PC-3 (cell line): Measurements from ENCODE around the gene ZNF778. TPM values are rescaled to one million over a fixed set of nuclear protein-coding genes. Genes with fewer than 3 reads are reported as not detected.

Experiments
- ATAC-seq: fragments of 200-7000 bp; cut with Tn5 transposase; 2 replicates; pipeline ENCODE4 v1.9.1; 2020; ENCODE audit warnings: mild to moderate bottlenecking, moderate library complexity
- BruUV-seq: library from RNA; stranded (reverse); fragments of 400-500 nt; replicated peaks from 2 replicates; lab custom pipeline; 2021; lab: Mats Ljungman, UMichigan
- CTCF ChIA-PET: fragments of 300-600 bp; sonication (Branson Sonifier 250); formaldehyde crosslinking; loops from one replicate; lab custom pipeline; 2022; ENCODE audit warnings: antibody characterized with exemption; lab: Charles Lee
- POLR2A ChIA-PET: fragments of 300-600 bp; sonication (Branson Sonifier 250); formaldehyde crosslinking; loops from one replicate; lab custom pipeline; 2022; ENCODE audit warnings: antibody characterized with exemption; ENCODE audit not compliant: unreplicated experiment; lab: Charles Lee
- DNase-seq: peaks from one replicate; pipeline ENCODE4 v3.0.0-alpha.2; 2015
- H2AFZ ChIP-seq: fragments of 300-600 bp; sonication (generic); 2 replicates; pipeline ENCODE4 v1.6.0; 2016; ENCODE audit warnings: antibody characterized with exemption, low read length
- H3F3A ChIP-seq: fragments of 300-600 bp; sonication (generic); one replicate; pipeline ENCODE4 v1.6.0; 2017; ENCODE audit warnings: antibody characterized with exemption, low read length, control low read depth, mild to moderate bottlenecking; ENCODE audit not compliant: unreplicated experiment
- H3K27ac ChIP-seq: fragments of 300-600 bp; sonication (generic); 2 replicates; pipeline ENCODE4 v1.5.1; 2016; ENCODE audit warnings: mild to moderate bottlenecking, low read length
- H3K27me3 ChIP-seq: fragments of 300-600 bp; sonication (generic); 2 replicates; pipeline ENCODE4 v1.6.1; 2016; ENCODE audit warnings: low read length, mixed read lengths
- H3K36me3 ChIP-seq: fragments of 300-600 bp; sonication (generic); 2 replicates; pipeline ENCODE4 v1.6.1; 2016; ENCODE audit warnings: low read depth, mixed run types, low read length, mixed read lengths
- H3K4me1 ChIP-seq: fragments of 300-600 bp; sonication (generic); 2 replicates; pipeline ENCODE4 v1.5.1; 2016; ENCODE audit warnings: low read length; ENCODE audit not compliant: insufficient read depth
- H3K4me2 ChIP-seq: fragments of 300-600 bp; sonication (generic); 2 replicates; pipeline ENCODE4 v1.6.0; 2016; ENCODE audit warnings: low read length
- H3K4me3 ChIP-seq: fragments of 300-600 bp; sonication (generic); 2 replicates; pipeline ENCODE4 v1.5.1; 2016; ENCODE audit warnings: mild to moderate bottlenecking, low read length, mixed read lengths
- H3K79me2 ChIP-seq: fragments of 300-600 bp; sonication (generic); 2 replicates; pipeline ENCODE4 v1.6.1; 2017; ENCODE audit warnings: low read length, mixed read lengths
- H3K9ac ChIP-seq: fragments of 300-600 bp; sonication (generic); 2 replicates; pipeline ENCODE4 v1.6.0; 2016; ENCODE audit warnings: mild to moderate bottlenecking, low read length
- H3K9me2 ChIP-seq: fragments of 300-600 bp; sonication (generic); replicated peaks from 2 replicates; pipeline ENCODE4 v1.6.1; 2016; ENCODE audit warnings: mixed run types, low read length, mixed read lengths
- H3K9me3 ChIP-seq: fragments of 300-600 bp; sonication (generic); 2 replicates; pipeline ENCODE4 v1.6.1; 2016; ENCODE audit warnings: low read length, mixed read lengths
- H4K20me1 ChIP-seq: fragments of 300-600 bp; sonication (generic); 2 replicates; pipeline ENCODE4 v1.6.1; 2016; ENCODE audit warnings: low read length, mixed read lengths
- EZH2 ChIP-seq: fragments of 300-600 bp; sonication (generic); IDR thresholded peaks from one replicate; pipeline ENCODE4 v1.6.1; 2017; ENCODE audit warnings: antibody characterized with exemption, mild to moderate bottlenecking, low read length; ENCODE audit not compliant: unreplicated experiment
- EZH2phosphoT487 ChIP-seq: fragments of 300-600 bp; sonication (generic); IDR thresholded peaks from 2 replicates; pipeline ENCODE4 v1.6.1; 2018; ENCODE audit warnings: mild to moderate bottlenecking, antibody characterized with exemption, low read length, borderline replicate concordance
- intact Hi-C: fragments of 100-400 bp; cut with micrococcal nuclease; formaldehyde crosslinking; loops from 2 replicates; pipeline ENCODE4 v1.9.0; 2023
- total RNA-seq: library from RNA; depleted of rRNA; stranded (reverse); fragments of >200 nt; gene quantifications from 2 replicates; pipeline ENCODE4 v1.2.3, GENCODE V29; 2014
- TF ChIP-seq, protein P1 (sequence below): fragments of 300-600 bp; sonication (generic); conservative IDR thresholded peaks from 2 replicates; pipeline ENCODE4 v1.5.1; 2017; ENCODE audit warnings: antibody characterized with exemption, low read depth, mild to moderate bottlenecking, low read length

Gene ZNF778
- total RNA-seq, 1 experiment from 2014 or later = 15.3 TPM

DNA sequence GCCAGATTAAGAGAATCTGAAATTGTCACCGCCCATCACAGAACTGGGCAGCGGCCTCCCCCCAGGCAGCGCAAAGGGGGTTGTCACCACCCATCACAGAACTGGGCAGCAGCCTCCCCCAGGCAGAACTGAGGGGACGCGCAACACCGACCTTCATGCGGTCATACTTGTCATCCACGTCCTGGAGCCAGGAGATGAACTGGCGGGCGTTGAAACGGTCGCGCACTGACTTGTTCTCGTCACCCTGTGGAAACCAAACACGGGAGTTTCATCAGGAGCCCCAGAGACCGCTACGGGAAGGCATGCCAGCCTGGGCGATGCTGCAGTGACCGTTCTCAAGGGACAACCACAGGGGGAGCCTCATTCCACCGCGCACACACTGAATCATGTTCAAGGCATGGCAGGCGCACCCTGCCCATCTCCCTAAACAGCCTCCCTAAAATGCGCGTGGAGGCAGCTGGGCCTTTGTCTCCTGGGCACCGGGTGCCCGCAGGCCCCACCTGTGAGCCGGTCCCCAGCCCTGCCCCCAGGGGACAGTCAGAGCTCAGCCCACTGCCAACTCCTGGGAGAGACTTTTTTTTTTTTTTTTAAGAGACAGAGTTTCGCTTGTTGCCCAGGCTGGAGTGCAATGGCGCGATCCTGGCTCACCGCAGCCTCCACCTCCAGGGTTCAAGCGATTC lies 53.3 kb downstream of the ZNF778 start:
- Histone ChIP-seq H4K20me1 (no peaks in the 10 kb centered on the region), H2AFZ (no peak overlapping the region), H3K9me3 (no peaks in the 10 kb centered on the region), H3K9ac (peak overlapping the region; percentile 40), H3K27me3 (no peaks in the 10 kb centered on the region), H3K36me3 (peaks cover 10% of the 10 kb centered on the region), H3K4me3 (no peak overlapping the region), H3K4me1 (peaks cover 24% of the 10 kb centered on the region), H3K4me2 (peak overlapping the region; percentile 54; the same call in 1 of the 2 replicates), H3F3A (peaks cover 7% of the 10 kb centered on the region), H3K79me2 (peaks cover 6% of the 10 kb centered on the region; the same call in 1 of the 2 replicates), H3K9me2 (no peaks in the 10 kb centered on the region), H3K27ac (peak overlapping the region; percentile 95)
- intact Hi-C loops = loop anchor here (1.0 kb wide), 1 partner anchor 24 kb away; no protein-coding TSS in a partner anchor
- DNase-seq = no peak
- no TSS peak for BruUV-seq
- ChIA-PET CTCF (no interaction called here), POLR2A (no interaction called here)
- no peak for ATAC-seq
- TF ChIP-seq EZH2phosphoT487 = no peak

DNA sequence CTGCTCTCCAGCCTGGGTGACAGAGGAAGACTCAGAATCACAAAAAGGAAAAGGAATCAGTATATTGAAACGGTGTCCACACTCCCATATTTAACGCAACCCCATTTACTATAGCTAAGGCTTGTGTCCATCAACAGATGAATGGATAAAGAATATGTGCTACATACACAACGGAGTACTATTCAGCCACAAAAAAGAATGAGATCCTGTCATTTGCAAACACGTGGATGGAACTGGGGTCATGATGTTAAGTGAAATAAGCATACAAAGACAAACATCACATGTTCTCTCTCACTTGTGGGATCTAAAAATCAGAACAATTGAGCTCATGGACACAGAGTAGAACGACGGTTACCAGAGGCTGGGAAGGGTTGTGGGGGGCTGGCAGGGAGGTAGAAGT lies 55.1 kb downstream of the ZNF778 start:
- POLR2A ChIA-PET = no interaction called here
- TF ChIP-seq, protein P1, sequence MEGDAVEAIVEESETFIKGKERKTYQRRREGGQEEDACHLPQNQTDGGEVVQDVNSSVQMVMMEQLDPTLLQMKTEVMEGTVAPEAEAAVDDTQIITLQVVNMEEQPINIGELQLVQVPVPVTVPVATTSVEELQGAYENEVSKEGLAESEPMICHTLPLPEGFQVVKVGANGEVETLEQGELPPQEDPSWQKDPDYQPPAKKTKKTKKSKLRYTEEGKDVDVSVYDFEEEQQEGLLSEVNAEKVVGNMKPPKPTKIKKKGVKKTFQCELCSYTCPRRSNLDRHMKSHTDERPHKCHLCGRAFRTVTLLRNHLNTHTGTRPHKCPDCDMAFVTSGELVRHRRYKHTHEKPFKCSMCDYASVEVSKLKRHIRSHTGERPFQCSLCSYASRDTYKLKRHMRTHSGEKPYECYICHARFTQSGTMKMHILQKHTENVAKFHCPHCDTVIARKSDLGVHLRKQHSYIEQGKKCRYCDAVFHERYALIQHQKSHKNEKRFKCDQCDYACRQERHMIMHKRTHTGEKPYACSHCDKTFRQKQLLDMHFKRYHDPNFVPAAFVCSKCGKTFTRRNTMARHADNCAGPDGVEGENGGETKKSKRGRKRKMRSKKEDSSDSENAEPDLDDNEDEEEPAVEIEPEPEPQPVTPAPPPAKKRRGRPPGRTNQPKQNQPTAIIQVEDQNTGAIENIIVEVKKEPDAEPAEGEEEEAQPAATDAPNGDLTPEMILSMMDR = no peak
- TF ChIP-seq EZH2 (no peak), EZH2phosphoT487 (no peak)
- H3K36me3 ChIP-seq = peaks cover 10% of the 10 kb centered on the region
- H3K4me2 ChIP-seq = no peak overlapping the region
- H3F3A ChIP-seq = peaks cover 7% of the 10 kb centered on the region
- H3K79me2 ChIP-seq = peaks cover 6% of the 10 kb centered on the region; the same call in 1 of the 2 replicates
- no TSS peak for BruUV-seq
- CTCF ChIA-PET = no interaction called here
- intact Hi-C loops = no loop called here
- H3K9me2 ChIP-seq = no peaks in the 10 kb centered on the region
- DNase-seq (no peak), ATAC-seq (no peak)
- no peaks in the 10 kb centered on the region for H3K27me3 ChIP-seq
- no peak overlapping the region for H3K9ac ChIP-seq
- H4K20me1 ChIP-seq = no peaks in the 10 kb centered on the region
- no peaks in the 10 kb centered on the region for H3K9me3 ChIP-seq
- H3K27ac ChIP-seq = no peak overlapping the region
- peaks cover 24% of the 10 kb centered on the region for H3K4me1 ChIP-seq
- no peak overlapping the region for H3K4me3 ChIP-seq
- H2AFZ ChIP-seq = no peak overlapping the region

DNA sequence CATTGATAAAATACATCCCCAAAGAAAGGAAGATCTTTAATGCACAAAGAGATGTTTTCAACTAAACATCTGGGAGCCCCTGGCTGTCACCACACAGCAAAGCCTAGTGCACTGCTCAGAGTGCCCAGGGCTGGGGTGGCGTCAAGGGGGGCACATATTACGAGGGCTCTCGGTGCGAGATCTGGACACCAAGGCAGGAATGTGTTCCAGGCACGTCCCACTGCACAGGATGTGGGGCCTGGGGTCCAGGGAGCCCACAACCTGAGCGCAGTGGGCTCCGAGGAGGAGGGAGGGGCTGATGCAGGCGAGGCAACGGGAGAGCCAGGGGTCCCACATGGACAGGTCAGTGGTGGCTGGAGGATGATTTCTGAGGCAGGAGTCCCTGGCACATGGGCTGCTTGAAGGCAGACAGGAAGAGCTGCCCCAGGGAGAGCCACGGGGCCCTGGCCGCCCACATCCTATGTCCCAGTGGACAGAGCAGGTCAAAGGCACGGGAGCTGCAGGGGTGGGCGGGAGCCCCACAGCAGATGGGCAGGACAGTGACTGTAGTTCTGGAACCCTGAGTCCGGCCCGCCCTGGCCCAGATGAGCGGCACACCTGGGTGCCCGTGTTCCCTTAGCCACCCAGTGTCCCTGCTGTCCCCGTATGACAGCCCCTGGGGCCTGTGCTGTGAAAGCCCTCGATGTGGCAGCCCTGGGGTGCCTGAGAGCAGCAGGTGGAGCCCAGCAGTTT lies 56.4 kb downstream of the ZNF778 start:
- Histone ChIP-seq H3K27ac (no peak overlapping the region), H3K4me2 (no peak overlapping the region), H3K9me3 (no peaks in the 10 kb centered on the region), H3K9ac (no peak overlapping the region), H3K4me1 (peaks cover 20% of the 10 kb centered on the region), H2AFZ (no peak overlapping the region), H3K4me3 (no peak overlapping the region), H3K9me2 (no peaks in the 10 kb centered on the region), H4K20me1 (no peaks in the 10 kb centered on the region), H3K36me3 (peaks cover 6% of the 10 kb centered on the region), H3F3A (peaks cover 5% of the 10 kb centered on the region), H3K79me2 (peaks cover 6% of the 10 kb centered on the region; the same call in 1 of the 2 replicates), H3K27me3 (no peaks in the 10 kb centered on the region)
- ChIA-PET POLR2A (no interaction called here), CTCF (no interaction called here)
- intact Hi-C loops = no loop called here
- ATAC-seq (no peak), DNase-seq (no peak)
- TF ChIP-seq EZH2 (no peak), EZH2phosphoT487 (no peak)
- TF ChIP-seq, protein P1 = no peak
- BruUV-seq = no TSS peak
